Measurements from ENCODE around the gene IL33. TPM values are rescaled to one million over a fixed set of nuclear protein-coding genes. Genes with fewer than 3 reads are reported as not detected.

The IL33 gene
- total and polyA plus RNA-seq, 2 of the 4 experiments (the other 2 are of a cell fraction): not detected

DNA sequence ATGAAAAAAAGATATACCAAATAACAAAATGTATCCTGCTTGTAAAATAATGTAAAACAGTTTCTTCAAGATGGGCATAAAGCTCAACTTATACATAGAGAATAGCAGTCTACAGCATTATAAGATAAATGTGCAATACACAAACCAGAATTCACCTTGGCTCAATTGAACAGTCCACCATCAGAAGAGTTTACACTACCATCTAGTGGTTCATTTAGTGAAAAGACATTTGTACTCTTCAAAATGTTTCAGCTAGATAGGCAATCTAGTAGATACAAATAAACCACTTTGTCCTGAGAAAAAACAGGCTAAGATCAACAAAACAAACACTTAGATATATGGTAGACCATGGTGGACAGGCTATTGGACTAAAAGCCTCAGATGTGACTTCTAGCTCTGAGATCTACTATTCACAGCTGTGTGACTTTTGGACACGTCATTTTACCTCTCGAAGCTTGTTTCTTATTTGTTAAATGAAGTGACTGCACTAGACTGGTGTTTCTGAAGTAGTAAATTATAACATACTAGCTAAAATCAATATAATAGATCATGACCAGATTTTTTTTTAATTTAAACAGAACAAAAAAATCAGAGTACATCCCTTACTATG lies 90.5 kb downstream of the IL33 start:
- Histone ChIP-seq H4K91ac (ENCODE audit: insufficient read depth, low read depth, low read length) (no peak overlapping the region), H2AK9ac (replicated peaks; ENCODE audit: low read depth, low read length, poor library complexity) (no peak overlapping the region), H2BK15ac (ENCODE audit: low read depth, low read length) (no peak overlapping the region), H3K79me1 (ENCODE audit: low read depth in 1 of 2, low read length in 2 of 2) (no peaks in the 10 kb centered on the region), H3K4ac (ENCODE audit: low read depth, low read length) (no peak overlapping the region), H3K36me3 (ENCODE audit: control insufficient read depth, insufficient read depth, low read length) (no peaks in the 10 kb centered on the region), H2AK5ac (ENCODE audit: low read depth, low read length) (no peak overlapping the region), H3K27ac (ENCODE audit: insufficient read depth, low read length) (no peak overlapping the region), H3K23ac (ENCODE audit: low read depth, low read length) (no peak overlapping the region), H2BK20ac (ENCODE audit: low read depth, low read length) (no peak overlapping the region), H3K56ac (ENCODE audit: extremely low read depth, insufficient read depth, low read length) (no peak overlapping the region), H3K4me1 (ENCODE audit: control insufficient read depth, insufficient read depth, low read length) (no peaks in the 10 kb centered on the region), H2AFZ (replicated peaks; ENCODE audit: low read length, poor library complexity) (no peak overlapping the region), H3K4me2 (ENCODE audit: low read depth, low read length) (no peak overlapping the region), H2BK5ac (ENCODE audit: low read depth, low read length, poor library complexity, severe bottlenecking) (no peak overlapping the region), H3K14ac (replicated peaks; ENCODE audit: low read depth, low read length) (no peak overlapping the region), H3K9me1 (ENCODE audit: insufficient read depth, low read length) (no peaks in the 10 kb centered on the region), H4K20me1 (ENCODE audit: insufficient read depth, low read length) (no peaks in the 10 kb centered on the region), H3K9me3 (ENCODE audit: control insufficient read depth, insufficient read depth, low read length) (no peaks in the 10 kb centered on the region), H2BK120ac (ENCODE audit: low read depth, low read length) (no peak overlapping the region), H3K4me3 (ENCODE audit: insufficient read depth, low read depth, low read length) (no peak overlapping the region), H3K9ac (ENCODE audit: low read depth, low read length) (no peak overlapping the region), H4K8ac (ENCODE audit: low read depth in 2 of 2, low read length in 2 of 2) (no peak overlapping the region), H3K27me3 (ENCODE audit: control insufficient read depth, insufficient read depth, low read length) (peaks cover 2% of the 10 kb centered on the region; the same call in 1 of the 2 replicates), H4K5ac (ENCODE audit: low read depth, low read length) (no peak overlapping the region), H3K18ac (ENCODE audit: low read depth, low read length) (no peak overlapping the region)
- TF ChIP-seq, protein P1, sequence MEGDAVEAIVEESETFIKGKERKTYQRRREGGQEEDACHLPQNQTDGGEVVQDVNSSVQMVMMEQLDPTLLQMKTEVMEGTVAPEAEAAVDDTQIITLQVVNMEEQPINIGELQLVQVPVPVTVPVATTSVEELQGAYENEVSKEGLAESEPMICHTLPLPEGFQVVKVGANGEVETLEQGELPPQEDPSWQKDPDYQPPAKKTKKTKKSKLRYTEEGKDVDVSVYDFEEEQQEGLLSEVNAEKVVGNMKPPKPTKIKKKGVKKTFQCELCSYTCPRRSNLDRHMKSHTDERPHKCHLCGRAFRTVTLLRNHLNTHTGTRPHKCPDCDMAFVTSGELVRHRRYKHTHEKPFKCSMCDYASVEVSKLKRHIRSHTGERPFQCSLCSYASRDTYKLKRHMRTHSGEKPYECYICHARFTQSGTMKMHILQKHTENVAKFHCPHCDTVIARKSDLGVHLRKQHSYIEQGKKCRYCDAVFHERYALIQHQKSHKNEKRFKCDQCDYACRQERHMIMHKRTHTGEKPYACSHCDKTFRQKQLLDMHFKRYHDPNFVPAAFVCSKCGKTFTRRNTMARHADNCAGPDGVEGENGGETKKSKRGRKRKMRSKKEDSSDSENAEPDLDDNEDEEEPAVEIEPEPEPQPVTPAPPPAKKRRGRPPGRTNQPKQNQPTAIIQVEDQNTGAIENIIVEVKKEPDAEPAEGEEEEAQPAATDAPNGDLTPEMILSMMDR (conservative IDR thresholded peaks at IDR 0.05; ENCODE audit: low read depth, low read length): peak; percentile 61
- TF ChIP-seq, protein P2, sequence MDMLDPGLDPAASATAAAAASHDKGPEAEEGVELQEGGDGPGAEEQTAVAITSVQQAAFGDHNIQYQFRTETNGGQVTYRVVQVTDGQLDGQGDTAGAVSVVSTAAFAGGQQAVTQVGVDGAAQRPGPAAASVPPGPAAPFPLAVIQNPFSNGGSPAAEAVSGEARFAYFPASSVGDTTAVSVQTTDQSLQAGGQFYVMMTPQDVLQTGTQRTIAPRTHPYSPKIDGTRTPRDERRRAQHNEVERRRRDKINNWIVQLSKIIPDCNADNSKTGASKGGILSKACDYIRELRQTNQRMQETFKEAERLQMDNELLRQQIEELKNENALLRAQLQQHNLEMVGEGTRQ (IDR thresholded peaks at IDR 0.05; ENCODE audit: low read depth, low read length): no peak
- TF ChIP-seq FOS (IDR thresholded peaks at IDR 0.05; ENCODE audit: low read depth, low read length): no peak
- no peak for TF ChIP-seq NFE2L2 (IDR thresholded peaks at IDR 0.05; ENCODE audit: low read depth, low read length)
- no peak for TF ChIP-seq MXI1 (IDR thresholded peaks at IDR 0.05; ENCODE audit: borderline replicate concordance, low read depth, low read length)
- TF ChIP-seq RAD21 (IDR thresholded peaks at IDR 0.05; ENCODE audit: low read length): peak; percentile 69
- no peak for TF ChIP-seq MAZ (IDR thresholded peaks at IDR 0.05; ENCODE audit: borderline replicate concordance, low read depth, low read length)
- TF ChIP-seq CHD1 (IDR thresholded peaks at IDR 0.05; ENCODE audit: low read depth, low read length): no peak
- TF ChIP-seq CEBPB (IDR thresholded peaks at IDR 0.05; ENCODE audit: low read depth, low read length): no peak
- no peak for TF ChIP-seq BHLHE40 (IDR thresholded peaks at IDR 0.05; ENCODE audit: low read depth, low read length)
- TF ChIP-seq, protein P3, sequence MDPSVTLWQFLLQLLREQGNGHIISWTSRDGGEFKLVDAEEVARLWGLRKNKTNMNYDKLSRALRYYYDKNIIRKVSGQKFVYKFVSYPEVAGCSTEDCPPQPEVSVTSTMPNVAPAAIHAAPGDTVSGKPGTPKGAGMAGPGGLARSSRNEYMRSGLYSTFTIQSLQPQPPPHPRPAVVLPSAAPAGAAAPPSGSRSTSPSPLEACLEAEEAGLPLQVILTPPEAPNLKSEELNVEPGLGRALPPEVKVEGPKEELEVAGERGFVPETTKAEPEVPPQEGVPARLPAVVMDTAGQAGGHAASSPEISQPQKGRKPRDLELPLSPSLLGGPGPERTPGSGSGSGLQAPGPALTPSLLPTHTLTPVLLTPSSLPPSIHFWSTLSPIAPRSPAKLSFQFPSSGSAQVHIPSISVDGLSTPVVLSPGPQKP (IDR thresholded peaks at IDR 0.05; ENCODE audit: borderline replicate concordance, low read depth, low read length): no peak
- TF ChIP-seq RCOR1 (IDR thresholded peaks at IDR 0.05; ENCODE audit: insufficient replicate concordance, low read length): no peak
- TF ChIP-seq MAFK (IDR thresholded peaks at IDR 0.05; ENCODE audit: low read depth, low read length): no peak
- no peak for TF ChIP-seq RFX5 (IDR thresholded peaks at IDR 0.05; ENCODE audit: low read depth, low read length)
- no peak for TF ChIP-seq POLR2A (IDR thresholded peaks at IDR 0.05; ENCODE audit: low read depth, low read length)
- peak; percentile 64 for TF ChIP-seq SMC3 (IDR thresholded peaks at IDR 0.05; ENCODE audit: low read depth, low read length)
- ChIA-PET POLR2A (ENCODE audit: unreplicated experiment) (no interaction called here), CTCF (interaction anchor here (0.6 to 2.1 kb wide), 12 partner anchors 8 to 448 kb away, joined by 3 to 15 read pairs (median 4); no protein-coding TSS in a partner anchor)
- BruUV-seq (replicated peaks): no TSS peak
- peak; percentile 50 for DNase-seq
- peak; percentile 78 for ATAC-seq (ENCODE audit: low read depth)
- in situ Hi-C loops (cut with MboI; ENCODE audit: low sequenced_read_pairs) (loop anchor here (5.0 to 10.0 kb wide), 2 partner anchors 254 to 421 kb away; no protein-coding TSS in a partner anchor), dilution Hi-C loops (cut with HindIII; ENCODE audit: low sequenced_read_pairs, unreplicated experiment) (no loop called here), intact Hi-C loops (cut with micrococcal nuclease) (loop anchor here (1.0 to 10.0 kb wide), 4 partner anchors 109 to 511 kb away; no protein-coding TSS in a partner anchor)
- WGBS, 2 experiments (ENCODE audit: extremely low coverage in 2 of 2, insufficient read length in 1 of 2): no CpG with 5 or more reads among the region's 2 CpGs

All from IMR-90 (cell line).